Pulmonary artery endothelial cell (primary cell): ENCODE results near the gene G6PC3. TPM values are rescaled to one million over a fixed set of nuclear protein-coding genes. Genes with fewer than 3 reads are reported as not detected.
A peak's percentile ranks its signal among the peaks of the same experiment; 100 is the strongest.

Experiments used
- DNase-seq: peaks from one replicate; pipeline ENCODE4 v3.0.0-alpha.2; 2011; ENCODE audit warnings: low read depth, low spot score
- total RNA-seq: library from RNA; depleted of rRNA; stranded (reverse); fragments of >200 nt; gene quantifications from 2 replicates; pipeline ENCODE4 v1.2.3, GENCODE V29; 2014

G6PC3 gene
- total RNA-seq, 1 donor from 2014 or later = 22.6 TPM

- no peak for DNase-seq
Measured at GRCh38 chr17:44121997-44122815, 51.7 kb downstream of the G6PC3 start.

- DNase-seq = no peak
Measured at GRCh38 chr17:44122816-44123355, 52.4 kb downstream of the G6PC3 start.

- peak; percentile 74 for DNase-seq
Measured at GRCh38 chr17:44123356-44124117, 53.0 kb downstream of the G6PC3 start, which contains the start of gene HDAC5. Gene HDAC5, minus strand, starts transcription at chr17:44123641. Its CDS starts 6,126 bp downstream, at chr17:44117515.

GRCh38 chr17:44124118-44124438, 53.5 kb downstream of the G6PC3 start:
- no peak for DNase-seq

Other genes with a start within 250 kb of the G6PC3 start
- gene MPP3, start 237.6 kb upstream of the G6PC3 start, total RNA-seq = 9.8 and 10.2 TPM in 2 replicates
- not detected in 2 replicates for gene CD300LG, start 223.6 kb upstream of the G6PC3 start, total RNA-seq
- gene MPP2, start 163.2 kb upstream of the G6PC3 start, total RNA-seq = 0.92 and 1.6 TPM in 2 replicates
- gene PPY, start 128.3 kb upstream of the G6PC3 start, total RNA-seq = not detected in 2 replicates
- not detected in 2 replicates for gene PYY, start 116.8 kb upstream of the G6PC3 start, total RNA-seq
- gene NAGS, start 66.1 kb upstream of the G6PC3 start, total RNA-seq = 2.2 and 6.8 TPM in 2 replicates
- 79.5 and 101 TPM in 2 replicates for gene TMEM101, start 55.8 kb upstream of the G6PC3 start, total RNA-seq
- gene LSM12, start 4.1 kb upstream of the G6PC3 start, total RNA-seq = 35.4 and 38.1 TPM in 2 replicates
- 27.1 and 31.6 TPM in 2 replicates for gene HDAC5, start 52.9 kb downstream of the G6PC3 start, total RNA-seq
- 2.2 and 2.4 TPM in 2 replicates for gene HROB, start 71.2 kb downstream of the G6PC3 start, total RNA-seq
- not detected in 2 replicates for gene ASB16, start 100.0 kb downstream of the G6PC3 start, total RNA-seq
- 25.8 and 34.8 TPM in 2 replicates for gene TMUB2, start 116.2 kb downstream of the G6PC3 start, total RNA-seq
- 41.1 and 50.1 TPM in 2 replicates for gene ATXN7L3, start 129.1 kb downstream of the G6PC3 start, total RNA-seq
- gene UBTF, start 148.9 kb downstream of the G6PC3 start, total RNA-seq = 52.5 and 67.6 TPM in 2 replicates
- gene SLC4A1, start 197.4 kb downstream of the G6PC3 start, total RNA-seq = not detected in 2 replicates
- gene RUNDC3A, start 237.9 kb downstream of the G6PC3 start, total RNA-seq = 0.07 and 0.21 TPM in 2 replicates